22Rv1 (cell line): Measurements from ENCODE around the gene SMNDC1.

Experiments used
- H3K27ac ChIP-seq: fragments of 450-650 bp; 2 replicates; pipeline ENCODE4 v1.5.1; 2017
- ZFX ChIP-seq: fragments of 450-650 bp; IDR thresholded peaks from 2 replicates; pipeline ENCODE4 v1.6.1; 2017; ENCODE audit warnings: antibody characterized with exemption, borderline replicate concordance
- TF ChIP-seq, protein P1 (sequence below): fragments of 450-650 bp; IDR thresholded peaks from 2 replicates; pipeline ENCODE4 v1.5.1; 2017; ENCODE audit warnings: mild to moderate bottlenecking

The SMNDC1 gene

GRCh38 chr10:110244550-110244949 lies 60.2 kb downstream of the SMNDC1 start:
- no peak overlapping the region for H3K27ac ChIP-seq
- no peak for TF ChIP-seq ZFX
- TF ChIP-seq, protein P1, sequence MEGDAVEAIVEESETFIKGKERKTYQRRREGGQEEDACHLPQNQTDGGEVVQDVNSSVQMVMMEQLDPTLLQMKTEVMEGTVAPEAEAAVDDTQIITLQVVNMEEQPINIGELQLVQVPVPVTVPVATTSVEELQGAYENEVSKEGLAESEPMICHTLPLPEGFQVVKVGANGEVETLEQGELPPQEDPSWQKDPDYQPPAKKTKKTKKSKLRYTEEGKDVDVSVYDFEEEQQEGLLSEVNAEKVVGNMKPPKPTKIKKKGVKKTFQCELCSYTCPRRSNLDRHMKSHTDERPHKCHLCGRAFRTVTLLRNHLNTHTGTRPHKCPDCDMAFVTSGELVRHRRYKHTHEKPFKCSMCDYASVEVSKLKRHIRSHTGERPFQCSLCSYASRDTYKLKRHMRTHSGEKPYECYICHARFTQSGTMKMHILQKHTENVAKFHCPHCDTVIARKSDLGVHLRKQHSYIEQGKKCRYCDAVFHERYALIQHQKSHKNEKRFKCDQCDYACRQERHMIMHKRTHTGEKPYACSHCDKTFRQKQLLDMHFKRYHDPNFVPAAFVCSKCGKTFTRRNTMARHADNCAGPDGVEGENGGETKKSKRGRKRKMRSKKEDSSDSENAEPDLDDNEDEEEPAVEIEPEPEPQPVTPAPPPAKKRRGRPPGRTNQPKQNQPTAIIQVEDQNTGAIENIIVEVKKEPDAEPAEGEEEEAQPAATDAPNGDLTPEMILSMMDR: no peak

GRCh38 chr10:110242511-110242910 lies 62.2 kb downstream of the SMNDC1 start:
- H3K27ac ChIP-seq: no peak overlapping the region
- TF ChIP-seq, protein P1: no peak
- TF ChIP-seq ZFX: no peak

GRCh38 chr10:110241841-110242240 lies 62.9 kb downstream of the SMNDC1 start:
- TF ChIP-seq, protein P1: no peak
- no peak for TF ChIP-seq ZFX
- H3K27ac ChIP-seq: no peak overlapping the region

- no peak overlapping the region for H3K27ac ChIP-seq
- TF ChIP-seq, protein P1: no peak
- TF ChIP-seq ZFX: no peak
These were observed 63.3 kb downstream of the SMNDC1 start for GRCh38 chr10:110241407-110241806.
